KOPT-K1 (cell line): ENCODE data around the gene PRR5.
A peak's percentile ranks its signal among the peaks of the same experiment; 100 is the strongest.
"Not testable (repeated sequence)": the region's sequence is repeated elsewhere in the genome, so short reads cannot be mapped to it uniquely, and the experiment has no call there.

ENCODE experiments used
- H3K27ac ChIP-seq: fragments of 200-600 bp; sonication (generic); 2 replicates; pipeline ENCODE4 v1.5.1; 2016; ENCODE audit warnings: antibody characterized with exemption, mild to moderate bottlenecking, low read depth, low read length; ENCODE audit not compliant: poor library complexity, severe bottlenecking
- H3K36me3 ChIP-seq: fragments of 200-600 bp; sonication (generic); 2 replicates; pipeline ENCODE4 v1.5.1; 2017; ENCODE audit warnings: antibody characterized with exemption, mild to moderate bottlenecking, low read length, moderate library complexity; ENCODE audit not compliant: insufficient read depth
- H3K9me3 ChIP-seq: fragments of 200-600 bp; sonication (generic); 2 replicates; pipeline ENCODE4 v1.5.1; 2017; ENCODE audit warnings: antibody characterized with exemption, low read length, mild to moderate bottlenecking; ENCODE audit not compliant: insufficient read depth, poor library complexity, severe bottlenecking

The PRR5 gene

GRCh38 chr22:44701824-44702478 is at the start of gene PRR5:
Gene PRR5 (plus strand): TSS chr22:44702204. CDS start chr22:44702475, 271 bp downstream.
- Histone ChIP-seq H3K27ac (peak within 1 kb of the TSS; percentile 57), H3K9me3 (no peaks in the 10 kb centered on the region), H3K36me3 (no peaks in the 10 kb centered on the region; the same call in 1 of the 2 replicates)

DNA sequence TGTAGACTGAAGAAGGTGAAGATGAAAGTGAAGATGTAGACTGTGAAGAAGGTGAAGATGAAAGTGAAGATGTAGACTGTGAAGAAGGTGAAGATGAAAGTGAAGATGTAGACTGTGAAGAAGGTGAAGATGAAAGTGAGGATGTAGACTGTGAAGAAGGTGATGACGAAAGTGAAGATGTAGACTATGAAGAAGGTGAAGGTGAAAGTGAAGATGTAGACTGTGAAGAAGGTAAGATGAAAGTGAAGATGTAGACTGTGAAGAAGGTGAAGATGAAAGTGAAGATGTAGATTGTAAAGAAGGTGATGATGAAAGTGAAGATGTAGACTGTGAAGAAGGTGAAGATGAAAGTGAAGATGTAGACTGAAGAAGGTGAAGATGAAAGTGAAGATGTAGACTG is 49.1 kb upstream of the PRR5 start:
- not testable (repeated sequence) for H3K9me3 ChIP-seq, H3K27ac ChIP-seq, H3K36me3 ChIP-seq

DNA sequence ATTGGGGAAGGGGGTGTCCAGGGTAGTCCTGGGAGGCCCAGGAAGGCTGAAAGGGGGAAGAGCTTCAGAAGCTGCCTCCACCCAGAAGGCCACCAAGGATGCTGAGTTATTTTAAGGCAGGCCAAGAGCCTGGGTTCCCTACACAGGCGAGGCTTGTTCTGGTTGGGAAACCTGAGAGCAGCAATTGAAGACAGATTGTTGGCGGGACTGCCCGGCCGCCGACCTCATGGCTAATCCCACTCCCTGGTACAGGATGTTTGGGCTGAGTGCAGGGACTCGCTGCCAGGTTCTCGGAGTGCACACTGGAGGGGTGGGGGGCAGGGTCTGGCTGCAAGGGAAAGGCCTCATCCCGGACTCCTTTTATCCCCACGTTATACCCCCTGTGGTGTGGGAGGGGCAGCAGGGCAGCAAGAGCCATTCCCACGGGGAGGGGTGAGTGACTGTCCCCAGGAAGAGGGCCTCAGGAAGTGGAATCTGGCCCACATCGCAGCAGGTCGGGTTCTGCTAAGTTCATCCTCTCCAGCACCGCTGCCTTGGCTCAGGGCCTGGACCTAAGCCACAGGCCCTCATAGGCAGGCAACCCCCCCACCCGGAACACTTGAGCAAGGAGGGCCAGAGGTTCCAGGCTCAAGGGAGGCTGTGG is 43.6 kb upstream of the PRR5 start:
- H3K27ac ChIP-seq, result no peak overlapping the region

GRCh38 chr22:44659140-44659539 is 42.9 kb upstream of the PRR5 start:
- Histone ChIP-seq H3K36me3 (no peaks in the 10 kb centered on the region), H3K27ac (no peak overlapping the region), H3K9me3 (no peaks in the 10 kb centered on the region)

More for the DNA sequence above, 43.6 kb upstream of the PRR5 start:
- H3K36me3 ChIP-seq, result no peaks in the 10 kb centered on the region
- H3K9me3 ChIP-seq, result no peaks in the 10 kb centered on the region

GRCh38 chr22:44660051-44660830 is 41.8 kb upstream of the PRR5 start:
- Histone ChIP-seq H3K9me3 (no peaks in the 10 kb centered on the region), H3K27ac (no peak overlapping the region)

DNA sequence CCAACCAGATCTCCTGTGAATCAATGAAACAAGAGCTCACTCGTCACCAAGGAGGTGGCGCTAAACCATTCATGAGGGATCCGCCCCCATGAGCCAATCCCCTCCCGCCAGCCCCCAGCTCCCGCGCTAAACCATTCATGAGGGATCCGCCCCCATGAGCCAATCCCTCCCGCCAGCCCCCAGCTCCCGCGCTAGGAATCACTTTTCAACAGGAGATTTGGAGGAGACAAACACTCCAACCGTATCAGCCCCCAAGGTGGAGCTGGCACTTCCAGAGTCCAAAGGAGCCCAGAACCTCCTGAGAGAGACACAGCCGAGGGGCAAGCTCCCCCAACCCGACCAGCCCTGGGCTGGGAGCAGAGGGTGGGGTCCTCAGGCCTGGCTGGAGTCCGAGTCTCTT is 40.9 kb upstream of the PRR5 start:
- peak overlapping the region; percentile 26 for H3K27ac ChIP-seq
- no peaks in the 10 kb centered on the region for H3K9me3 ChIP-seq
- no peaks in the 10 kb centered on the region for H3K36me3 ChIP-seq

More at GRCh38 chr22:44660051-44660830, 41.8 kb upstream of the PRR5 start:
- no peaks in the 10 kb centered on the region for H3K36me3 ChIP-seq

DNA sequence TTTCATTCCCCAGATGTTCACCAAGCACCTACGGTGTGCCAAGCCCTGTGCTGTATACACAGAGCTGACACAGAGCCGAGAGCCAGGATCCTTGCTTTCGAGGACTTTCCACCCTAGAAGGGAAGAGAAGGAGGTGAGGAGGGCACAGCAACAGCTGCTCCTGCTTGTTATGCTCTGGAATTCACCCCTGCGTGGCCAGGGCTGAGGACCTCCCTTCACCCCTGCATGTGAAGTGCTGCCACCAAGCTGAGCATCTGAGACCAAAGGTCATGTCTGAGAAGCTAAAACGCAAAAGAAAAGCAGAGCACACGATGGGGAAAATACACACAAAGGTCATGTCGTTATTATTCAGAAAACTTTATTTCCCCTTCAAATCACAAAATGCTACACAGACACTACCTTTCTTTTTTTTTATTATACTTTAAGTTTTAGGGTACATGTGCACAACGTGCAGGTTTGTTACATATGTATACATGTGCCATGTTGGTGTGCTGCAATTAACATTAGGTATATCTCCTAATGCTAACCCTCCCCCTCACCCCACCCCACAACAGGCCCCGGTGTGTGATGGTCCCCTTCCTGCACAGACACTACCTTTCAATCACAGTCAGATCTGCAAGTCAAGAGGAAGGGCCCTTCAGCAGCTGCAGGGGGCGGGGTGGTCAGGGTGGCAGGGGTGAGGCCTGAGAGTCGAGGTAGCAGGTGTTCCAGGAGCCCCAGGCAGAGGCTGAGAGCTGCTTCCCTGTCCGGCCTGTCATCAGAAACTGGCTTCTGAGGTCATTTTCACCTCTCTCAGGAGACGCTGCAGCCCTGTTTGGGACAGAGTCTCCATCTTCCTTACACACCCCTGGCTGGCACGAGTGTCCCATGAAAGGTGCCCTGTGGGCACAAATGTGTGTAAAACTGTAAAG is 40.1 kb upstream of the PRR5 start:
- H3K9me3 ChIP-seq, result no peaks in the 10 kb centered on the region
- no peaks in the 10 kb centered on the region for H3K36me3 ChIP-seq
- peak overlapping the region; percentile 26 for H3K27ac ChIP-seq

DNA sequence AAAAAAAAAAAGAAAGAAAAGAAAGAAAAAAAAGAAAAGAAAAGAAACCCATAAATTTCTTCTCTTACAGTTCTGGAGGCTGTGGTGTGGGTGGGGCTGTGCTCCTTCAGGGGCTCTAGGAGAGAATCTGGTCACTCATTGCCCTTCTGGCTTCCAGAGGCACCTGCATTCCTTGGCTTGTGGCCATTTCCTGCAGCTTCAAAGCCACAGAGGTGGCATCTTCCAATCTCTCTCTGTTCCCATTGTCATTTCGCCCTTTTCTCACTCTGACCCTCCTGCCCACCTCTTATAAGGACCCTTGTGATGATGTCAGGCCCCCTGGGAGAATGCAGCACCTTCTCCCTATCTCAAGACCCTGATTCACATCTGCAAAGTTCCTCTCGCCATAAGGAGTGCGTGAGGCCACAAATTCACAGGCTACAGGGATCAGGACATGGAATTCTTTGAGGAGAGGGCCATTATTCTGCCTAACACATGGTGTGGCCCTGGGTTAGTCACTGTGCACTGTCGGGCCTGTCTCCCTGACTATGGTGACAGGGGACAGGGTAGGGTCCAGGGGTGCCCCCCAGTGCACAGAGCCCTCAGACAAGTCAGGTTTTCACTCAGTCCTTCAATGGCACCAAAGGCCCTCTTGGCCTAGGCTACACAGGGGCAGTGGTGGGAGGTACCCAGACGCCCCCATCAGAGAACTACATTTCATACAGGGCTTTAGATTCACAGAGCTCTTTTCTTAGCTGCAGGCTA is 38.6 kb upstream of the PRR5 start:
- H3K9me3 ChIP-seq, result no peaks in the 10 kb centered on the region
- peak overlapping the region; percentile 88 for H3K27ac ChIP-seq
- H3K36me3 ChIP-seq, result no peaks in the 10 kb centered on the region

DNA sequence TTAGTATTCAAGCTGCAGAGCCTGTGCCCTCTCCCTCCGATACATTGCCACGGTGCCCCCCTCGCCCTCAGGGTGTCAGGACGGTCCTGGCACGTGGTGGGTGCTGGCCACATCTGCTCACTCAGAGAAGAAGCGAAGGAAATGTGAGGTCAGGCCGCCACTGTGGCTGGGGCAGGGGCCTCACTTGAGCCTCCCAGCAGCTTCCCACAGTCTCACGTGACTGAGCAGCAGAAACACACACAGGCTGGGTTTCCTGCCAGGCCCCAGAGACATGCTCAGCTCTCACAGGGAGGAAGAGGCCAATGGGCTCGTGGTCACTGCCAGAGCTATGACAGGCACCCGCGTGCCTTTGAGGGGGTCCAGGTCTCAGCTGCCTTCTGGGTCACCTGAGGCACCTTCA is 37.9 kb upstream of the PRR5 start:
- Histone ChIP-seq H3K36me3 (no peaks in the 10 kb centered on the region), H3K9me3 (no peaks in the 10 kb centered on the region), H3K27ac (peak overlapping the region; percentile 88)

- no peaks in the 10 kb centered on the region for H3K36me3 ChIP-seq
- H3K9me3 ChIP-seq, result no peaks in the 10 kb centered on the region
- H3K27ac ChIP-seq, result no peak overlapping the region
These were observed 36.9 kb upstream of the PRR5 start for GRCh38 chr22:44665115-44665514.

- Histone ChIP-seq H3K36me3 (no peaks in the 10 kb centered on the region), H3K27ac (no peak overlapping the region), H3K9me3 (no peaks in the 10 kb centered on the region)
These were observed 35.8 kb upstream of the PRR5 start for GRCh38 chr22:44666207-44666585.

DNA sequence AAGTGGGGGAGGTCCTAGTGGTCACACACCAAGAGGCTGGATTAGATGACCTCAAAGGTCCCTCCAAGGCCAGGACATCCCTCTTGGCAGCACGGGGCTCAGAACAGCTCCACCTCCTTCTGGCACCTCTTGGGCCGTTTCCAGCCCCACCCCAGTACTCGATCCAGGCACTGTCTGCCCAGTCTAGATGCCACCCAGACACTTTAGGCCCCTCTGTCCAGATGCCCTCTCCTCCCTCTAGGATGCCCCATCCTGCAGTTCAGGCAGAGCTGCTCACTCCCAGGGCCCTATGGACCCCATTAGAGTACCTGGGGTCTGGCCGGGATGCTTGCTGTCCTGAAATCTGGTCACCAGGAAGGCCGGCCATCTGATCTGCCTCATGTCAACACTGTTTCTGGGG is 34.7 kb upstream of the PRR5 start:
- H3K27ac ChIP-seq, result no peak overlapping the region
- H3K9me3 ChIP-seq, result no peaks in the 10 kb centered on the region
- no peaks in the 10 kb centered on the region for H3K36me3 ChIP-seq

DNA sequence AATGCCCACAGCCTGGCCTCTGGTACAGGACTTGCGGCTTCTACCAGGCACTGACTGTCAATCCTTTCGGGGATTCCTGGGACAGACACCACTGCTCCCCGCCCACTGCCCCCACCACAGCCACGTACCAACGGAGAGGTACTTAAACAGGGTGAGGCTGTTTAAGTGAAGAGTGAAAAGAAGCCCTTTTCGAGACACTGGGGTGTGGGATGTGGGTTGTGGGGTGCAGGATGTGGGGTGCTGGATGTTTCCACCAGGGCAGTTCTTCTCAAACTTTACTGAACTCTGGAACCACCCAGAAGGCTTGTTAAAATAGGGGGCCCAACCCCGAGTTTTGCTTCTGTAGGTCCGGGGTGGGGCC is 34.2 kb upstream of the PRR5 start:
- Histone ChIP-seq H3K9me3 (no peaks in the 10 kb centered on the region), H3K36me3 (no peaks in the 10 kb centered on the region), H3K27ac (no peak overlapping the region)

DNA sequence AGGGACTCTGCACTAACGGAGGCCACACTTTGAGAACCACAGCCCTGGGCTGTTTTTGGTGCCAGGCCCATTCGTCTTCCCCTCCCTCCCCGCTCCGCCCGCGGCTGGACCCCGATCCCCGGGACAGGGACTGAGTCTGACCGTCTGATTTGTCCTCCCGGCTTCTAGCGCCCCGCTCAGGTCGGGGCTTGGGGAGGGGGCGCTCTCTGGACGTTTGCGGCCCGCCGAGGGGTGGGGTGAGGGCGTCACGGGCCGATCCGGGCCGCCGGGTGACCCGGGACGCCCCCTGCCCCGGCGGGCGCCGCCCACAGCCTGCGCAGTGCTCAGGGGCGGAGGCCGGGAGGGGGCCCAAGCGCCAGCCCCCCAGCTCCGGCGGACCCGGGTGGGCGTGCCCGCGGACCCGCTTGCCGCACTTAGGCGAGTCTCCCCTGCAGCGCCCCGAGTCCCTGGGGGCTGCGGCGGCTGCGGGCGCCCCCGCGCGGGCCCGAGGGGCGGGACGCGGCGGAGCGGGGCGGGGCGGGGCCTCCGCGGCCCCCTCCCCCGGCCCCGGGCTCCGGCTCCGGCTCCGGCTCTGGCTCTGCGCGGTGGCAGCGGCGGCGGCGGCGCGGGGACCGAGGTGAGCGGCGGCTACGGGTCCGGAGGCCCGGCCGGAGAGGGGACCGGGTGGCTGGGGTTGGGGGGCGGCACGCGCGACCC is 33.7 kb upstream of the PRR5 start:
- no peak overlapping the region for H3K27ac ChIP-seq
- H3K36me3 ChIP-seq, result no peaks in the 10 kb centered on the region
- H3K9me3 ChIP-seq, result no peaks in the 10 kb centered on the region
